Hematopoietic multipotent progenitor cell treated with erythropoietin and hydrocortisone succinate and interleukin-3 and kit ligand, for 6 days (in vitro differentiated cells): Measurements from ENCODE around the gene LYL1.

ENCODE experiments used
- DNase-seq: peaks from one replicate; pipeline ENCODE4 v3.0.0-alpha.2; 2015

The LYL1 gene

GRCh38 chr19:13091400-13092157 lies 11.1 kb downstream of the LYL1 start:
- no peak for DNase-seq

- no peak for DNase-seq
Observed at GRCh38 chr19:13090511-13091231, 12.0 kb downstream of the LYL1 start.

- no peak for DNase-seq
Observed at GRCh38 chr19:13089857-13090507, 12.7 kb downstream of the LYL1 start.

- DNase-seq = peak; percentile 72
Observed at GRCh38 chr19:13089139-13089856, 13.4 kb downstream of the LYL1 start.

GRCh38 chr19:13087795-13088537 lies 14.7 kb downstream of the LYL1 start:
- DNase-seq = no peak

- DNase-seq = no peak
Observed at GRCh38 chr19:13087295-13087694, 15.4 kb downstream of the LYL1 start.

GRCh38 chr19:13086341-13086740 lies 16.3 kb downstream of the LYL1 start:
- no peak for DNase-seq

GRCh38 chr19:13085666-13086065 lies 17.0 kb downstream of the LYL1 start:
- DNase-seq = no peak

- DNase-seq = no peak
Observed at GRCh38 chr19:13083627-13084026, 19.0 kb downstream of the LYL1 start.

GRCh38 chr19:13083008-13083404 lies 19.7 kb downstream of the LYL1 start:
- no peak for DNase-seq

- DNase-seq = peak; percentile 69
Observed at GRCh38 chr19:13082192-13083007, 20.3 kb downstream of the LYL1 start.

GRCh38 chr19:13079542-13079986 lies 23.1 kb downstream of the LYL1 start:
- peak; percentile 94 for DNase-seq

- DNase-seq = no peak
Observed at GRCh38 chr19:13078897-13079541, 23.6 kb downstream of the LYL1 start.

- DNase-seq = no peak
Observed at GRCh38 chr19:13078381-13078780, 24.3 kb downstream of the LYL1 start.

- peak; percentile 92 for DNase-seq
Observed at GRCh38 chr19:13077240-13077639, 25.4 kb downstream of the LYL1 start.

GRCh38 chr19:13076787-13077186 lies 25.9 kb downstream of the LYL1 start:
- no peak for DNase-seq

- no peak for DNase-seq
Observed at GRCh38 chr19:13076320-13076719, 26.3 kb downstream of the LYL1 start.

- DNase-seq = no peak
Observed at GRCh38 chr19:13074378-13074777, 28.3 kb downstream of the LYL1 start.

- no peak for DNase-seq
Observed at GRCh38 chr19:13073263-13073662, 29.4 kb downstream of the LYL1 start.

- DNase-seq = peak; percentile 60
Observed at GRCh38 chr19:13072188-13072908, 30.3 kb downstream of the LYL1 start.
